H9 (cell line): ENCODE results near the gene C11orf87. TPM values are rescaled to one million over a fixed set of nuclear protein-coding genes. Genes with fewer than 3 reads are reported as not detected.

Experiments used
- DNase-seq: peaks from one replicate; pipeline ENCODE4 v3.0.0-alpha.2; 2017
- H2AFZ ChIP-seq: one replicate; pipeline ENCODE4 v1.6.1; 2013; ENCODE audit warnings: mild to moderate bottlenecking, low read length, control low read depth, moderate library complexity
- H2AK5ac ChIP-seq: 2 replicates; pipeline ENCODE4 v1.6.1; 2013; ENCODE audit warnings: low read length, control low read depth, mixed read lengths; ENCODE audit not compliant: insufficient read length
- H2BK120ac ChIP-seq: one replicate; pipeline ENCODE4 v1.6.1; 2013; ENCODE audit warnings: low read depth, mild to moderate bottlenecking, low read length, control low read depth, inconsistent platforms; ENCODE audit not compliant: poor library complexity, severe bottlenecking
- H2BK12ac ChIP-seq: 2 replicates; pipeline ENCODE4 v1.6.1; 2013; ENCODE audit warnings: low read length, control low read depth, mixed read lengths, low read depth; ENCODE audit not compliant: insufficient read length
- H2BK15ac ChIP-seq: 2 replicates; pipeline ENCODE4 v1.6.1; 2013; ENCODE audit warnings: low read depth, low read length, control low read depth
- H2BK20ac ChIP-seq: one replicate; pipeline ENCODE4 v1.6.1; 2013; ENCODE audit warnings: low read depth, mild to moderate bottlenecking, low read length, control low read depth, inconsistent platforms; ENCODE audit not compliant: poor library complexity, severe bottlenecking
- H2BK5ac ChIP-seq: 2 replicates; pipeline ENCODE4 v1.6.1; 2013; ENCODE audit warnings: low read length, control low read depth, mixed read lengths; ENCODE audit not compliant: insufficient read length
- H3K14ac ChIP-seq: 2 replicates; pipeline ENCODE4 v1.6.1; 2013; ENCODE audit warnings: low read length, control low read depth; ENCODE audit not compliant: insufficient read depth
- H3K18ac ChIP-seq: 2 replicates; pipeline ENCODE4 v1.6.1; 2013; ENCODE audit warnings: low read depth, mild to moderate bottlenecking, mixed read lengths, low read length, control low read depth; ENCODE audit not compliant: insufficient read length
- H3K23ac ChIP-seq: 2 replicates; pipeline ENCODE4 v1.6.1; 2013; ENCODE audit warnings: low read length, control low read depth, mixed read lengths, low read depth; ENCODE audit not compliant: insufficient read length
- H3K23me2 ChIP-seq: 2 replicates; pipeline ENCODE4 v1.6.1; 2013; ENCODE audit warnings: low read depth, mild to moderate bottlenecking, mixed read lengths, low read length, control low read depth; ENCODE audit not compliant: insufficient read length, poor library complexity, severe bottlenecking
- H3K27ac ChIP-seq: 2 replicates; pipeline ENCODE4 v1.5.1; 2013; ENCODE audit warnings: low read length, control low read depth, mixed read lengths, low read depth; ENCODE audit not compliant: insufficient read length
- H3K27me3 ChIP-seq: 2 replicates; pipeline ENCODE4 v1.6.1; 2013; ENCODE audit warnings: low read length, control low read depth, inconsistent platforms; ENCODE audit not compliant: insufficient read depth
- H3K4ac ChIP-seq: 2 replicates; pipeline ENCODE4 v1.6.1; 2013; ENCODE audit warnings: low read depth, mild to moderate bottlenecking, control low read depth, inconsistent platforms, low read length, moderate library complexity
- H3K4me1 ChIP-seq: 2 replicates; pipeline ENCODE4 v1.6.1; 2013; ENCODE audit warnings: low read length, control low read depth, inconsistent platforms; ENCODE audit not compliant: insufficient read depth
- H3K4me2 ChIP-seq: 2 replicates; pipeline ENCODE4 v1.6.1; 2013; ENCODE audit warnings: low read length, control low read depth, mixed read lengths; ENCODE audit not compliant: insufficient read length, insufficient read depth
- H3K56ac ChIP-seq: 2 replicates; pipeline ENCODE4 v1.6.1; 2013; ENCODE audit warnings: low read depth, mild to moderate bottlenecking, mixed read lengths, low read length, control low read depth; ENCODE audit not compliant: insufficient read length
- H3K79me1 ChIP-seq: 2 replicates; pipeline ENCODE4 v1.6.1; 2013; ENCODE audit warnings: low read depth, mild to moderate bottlenecking, moderate library complexity, low read length, control low read depth, inconsistent platforms; ENCODE audit not compliant: insufficient read depth, poor library complexity, severe bottlenecking
- H3K79me2 ChIP-seq: 2 replicates; pipeline ENCODE4 v1.6.1; 2013; ENCODE audit warnings: low read length, control low read depth, inconsistent platforms; ENCODE audit not compliant: insufficient read depth
- H3K9ac ChIP-seq: 2 replicates; pipeline ENCODE4 v1.6.1; 2013; ENCODE audit warnings: low read length, control low read depth, mixed read lengths; ENCODE audit not compliant: insufficient read length; ENCODE audit errors: extremely low read depth
- H3K9me3 ChIP-seq: one replicate; pipeline ENCODE4 v1.6.1; 2013; ENCODE audit warnings: low read depth, low read length, inconsistent platforms; ENCODE audit not compliant: control insufficient read depth
- H3T11ph ChIP-seq: one replicate; pipeline ENCODE4 v1.6.1; 2013; ENCODE audit warnings: mild to moderate bottlenecking, low read length, control low read depth, inconsistent platforms
- H4K20me1 ChIP-seq: one replicate; pipeline ENCODE4 v1.6.1; 2013; ENCODE audit not compliant: control insufficient read depth, insufficient read length, insufficient read depth
- H4K5ac ChIP-seq: 2 replicates; pipeline ENCODE4 v1.6.1; 2013; ENCODE audit warnings: low read depth, mild to moderate bottlenecking, mixed read lengths, low read length, control low read depth; ENCODE audit not compliant: insufficient read length
- H4K8ac ChIP-seq: replicated peaks from 2 replicates; pipeline ENCODE4 v1.6.1; 2013; ENCODE audit warnings: low read length, control low read depth, mixed read lengths, low read depth; ENCODE audit not compliant: insufficient read length
- H4K91ac ChIP-seq: 2 replicates; pipeline ENCODE4 v1.6.1; 2013; ENCODE audit warnings: low read depth, mild to moderate bottlenecking, moderate library complexity, mixed read lengths, low read length, control low read depth; ENCODE audit not compliant: insufficient read length
- H3K27ac Mint-ChIP-seq, 3 experiments: 2 replicates in 2 of 3; 3 replicates in 1 of 3; pipeline ENCODE4 v1.8.0; 2020 to 2021; ENCODE audit warnings: mixed read lengths in 3 of 3, mild to moderate bottlenecking in 1 of 3, moderate library complexity in 1 of 3
- H3K27me3 Mint-ChIP-seq: 2 replicates; pipeline ENCODE4 v1.8.0; 2021; ENCODE audit warnings: low read depth, mild to moderate bottlenecking, moderate library complexity, mixed read lengths
- H3K36me3 Mint-ChIP-seq, 3 experiments: 2 replicates in 2 of 3; 3 replicates in 1 of 3; pipeline ENCODE4 v1.8.0; 2020 to 2021; ENCODE audit warnings: low read depth in 3 of 3, mixed read lengths in 3 of 3; ENCODE audit not compliant: insufficient read depth in 1 of 3
- H3K4me1 Mint-ChIP-seq, 2 experiments: 2 replicates each; pipeline ENCODE4 v1.8.0; 2020; ENCODE audit warnings: mixed read lengths in 2 of 2
- H3K4me3 Mint-ChIP-seq, 2 experiments: 2 replicates in 1 of 2; 3 replicates in 1 of 2; pipeline ENCODE4 v1.8.0; 2020 to 2021; ENCODE audit warnings: mild to moderate bottlenecking in 2 of 2, mixed read lengths in 2 of 2, moderate library complexity in 1 of 2
- H3K9me3 Mint-ChIP-seq, 2 experiments: 2 replicates in 1 of 2; 3 replicates in 1 of 2; pipeline ENCODE4 v1.8.0; 2020; ENCODE audit warnings: mild to moderate bottlenecking in 2 of 2, mixed read lengths in 2 of 2, moderate library complexity in 1 of 2
- CTCF ChIP-seq: fragments of 200-600 bp; sonication (generic); conservative IDR thresholded peaks from 3 replicates; pipeline ENCODE4 v1.8.0; 2021; ENCODE audit warnings: antibody characterized with exemption, mild to moderate bottlenecking
- WGBS: extraction: QIAGEN DNeasy Blood & Tissue Kit; methylation state at CpG from one replicate; pipeline ENCODE4 v1.1.7; 2013; ENCODE audit warnings: missing lambda C conversion rate, low lambda C conversion rate, mixed read lengths; ENCODE audit not compliant: insufficient read length; ENCODE audit errors: extremely low coverage; 5-methylcytosine and 5-hydroxymethylcytosine counted together
- total RNA-seq: library from RNA; stranded (reverse); gene quantifications from 2 replicates; pipeline ENCODE4 v1.2.1, GENCODE V29; 2021

Gene C11orf87
- total RNA-seq, 1 experiment from 2014 or later: 0.11 TPM

DNA sequence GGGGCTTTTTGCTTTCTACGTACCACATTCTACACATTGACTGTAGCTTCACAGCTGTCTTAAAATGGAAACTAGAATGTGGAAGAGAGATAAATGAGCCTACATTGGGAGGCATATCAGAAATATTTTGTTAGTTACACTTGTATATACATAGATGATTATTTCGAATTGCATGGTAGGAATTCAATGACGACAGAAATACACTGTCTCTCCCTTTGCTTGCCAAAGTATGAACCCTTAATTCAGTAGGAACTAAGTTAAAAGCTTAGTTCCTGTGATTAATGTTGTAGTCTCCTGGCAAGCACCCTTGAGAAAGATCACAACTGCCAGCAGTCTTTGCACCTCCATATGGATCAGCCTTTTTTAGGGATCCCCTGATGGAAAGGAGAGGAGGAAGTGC is 10.1 kb downstream of the C11orf87 start:
- no peak overlapping the region for H2BK15ac ChIP-seq
- no peaks in the 10 kb centered on the region for H3K79me2 ChIP-seq
- H2AK5ac ChIP-seq: no peak overlapping the region
- DNase-seq: no peak
- no peaks in the 10 kb centered on the region for H3K36me3 Mint-ChIP-seq
- no peak overlapping the region for H4K8ac ChIP-seq
- no peak for TF ChIP-seq CTCF
- no peak overlapping the region for H4K91ac ChIP-seq
- H3K27me3 Mint-ChIP-seq: peaks cover 25% of the 10 kb centered on the region
- H3K4me1 ChIP-seq: no peaks in the 10 kb centered on the region
- H2BK120ac ChIP-seq: no peak overlapping the region
- no peak overlapping the region for H3K9ac ChIP-seq
- no peak overlapping the region for H2BK20ac ChIP-seq
- H4K5ac ChIP-seq: no peak overlapping the region
- H3K9me3 ChIP-seq: no peaks in the 10 kb centered on the region
- no peak overlapping the region for H3K56ac ChIP-seq
- H3K27me3 ChIP-seq: no peaks in the 10 kb centered on the region
- no peak overlapping the region for H3K14ac ChIP-seq
- no CpG with 5 or more reads among the region's 3 CpGs for WGBS
- H3K4ac ChIP-seq: no peak overlapping the region
- H3K79me1 ChIP-seq: no peaks in the 10 kb centered on the region
- no peaks in the 10 kb centered on the region for H3K23me2 ChIP-seq
- no peak overlapping the region for H3K23ac ChIP-seq
- no peak overlapping the region for H3K18ac ChIP-seq
- no peak overlapping the region for H2BK5ac ChIP-seq
- H4K20me1 ChIP-seq: no peaks in the 10 kb centered on the region
- H3K4me1 Mint-ChIP-seq: no peaks in the 10 kb centered on the region
- H3K27ac Mint-ChIP-seq: no peak overlapping the region
- H3K4me3 Mint-ChIP-seq: no peak overlapping the region
- H3K27ac ChIP-seq: no peak overlapping the region
- no peak overlapping the region for H2BK12ac ChIP-seq
- no peak overlapping the region for H2AFZ ChIP-seq
- no peaks in the 10 kb centered on the region for H3K9me3 Mint-ChIP-seq
- H3K4me2 ChIP-seq: no peak overlapping the region
- H3T11ph ChIP-seq: no peak overlapping the region
